ENCODE data around the gene DDX43.

Gene DDX43

GRCh38 chr6:73363537-73363875, 31.1 kb upstream of the DDX43 start:
- no peaks in the 10 kb centered on the region for H3K36me3 ChIP-seq (replicated peaks; ENCODE audit: insufficient read depth, low read length)
- H3K4me1 ChIP-seq (ENCODE audit: low read length) = no peaks in the 10 kb centered on the region
- DNase-seq = no peak
- H3K27ac ChIP-seq (ENCODE audit: low read length) = no peak overlapping the region
- no peaks in the 10 kb centered on the region for H3K79me2 ChIP-seq (ENCODE audit: low read length)
- H4K20me1 ChIP-seq (ENCODE audit: insufficient read depth, low read length) = no peaks in the 10 kb centered on the region
- no peaks in the 10 kb centered on the region for H3K27me3 ChIP-seq (replicated peaks; ENCODE audit: insufficient read depth, low read length)
- H3K9me2 ChIP-seq (replicated peaks; ENCODE audit: insufficient read depth, low read length) = no peaks in the 10 kb centered on the region
- H3K4me3 ChIP-seq (ENCODE audit: low read length) = no peak overlapping the region
- no peaks in the 10 kb centered on the region for H3K9me3 ChIP-seq (replicated peaks; ENCODE audit: insufficient read depth, low read length)
- no peaks in the 10 kb centered on the region for H3F3A ChIP-seq (ENCODE audit: insufficient read depth, low read length)
- TF ChIP-seq CTCF (IDR thresholded peaks at IDR 0.05; ENCODE audit: low read length) = no peak
- TF ChIP-seq EZH2phosphoT487 (IDR thresholded peaks at IDR 0.05; ENCODE audit: low read length) = no peak
- no peak for TF ChIP-seq EZH2 (optimal IDR thresholded peaks at IDR 0.05; ENCODE audit: low read depth, low read length)
- no peak overlapping the region for H3K9ac ChIP-seq (ENCODE audit: low read length)
- H3K4me2 ChIP-seq (ENCODE audit: low read depth, low read length) = no peak overlapping the region
- H2AFZ ChIP-seq (ENCODE audit: low read length) = no peak overlapping the region

GRCh38 chr6:73364121-73364520, 30.5 kb upstream of the DDX43 start:
- no peaks in the 10 kb centered on the region for H3K36me3 ChIP-seq (replicated peaks; ENCODE audit: insufficient read depth, low read length)
- no peaks in the 10 kb centered on the region for H3K9me2 ChIP-seq (replicated peaks; ENCODE audit: insufficient read depth, low read length)
- no peak overlapping the region for H2AFZ ChIP-seq (ENCODE audit: low read length)
- no peaks in the 10 kb centered on the region for H3K27me3 ChIP-seq (replicated peaks; ENCODE audit: insufficient read depth, low read length)
- H3K4me3 ChIP-seq (ENCODE audit: low read length) = no peak overlapping the region
- H4K20me1 ChIP-seq (ENCODE audit: insufficient read depth, low read length) = no peaks in the 10 kb centered on the region
- H3K27ac ChIP-seq (ENCODE audit: low read length) = no peak overlapping the region
- DNase-seq = no peak
- H3F3A ChIP-seq (ENCODE audit: insufficient read depth, low read length) = no peaks in the 10 kb centered on the region
- no peaks in the 10 kb centered on the region for H3K9me3 ChIP-seq (replicated peaks; ENCODE audit: insufficient read depth, low read length)
- no peak overlapping the region for H3K4me2 ChIP-seq (ENCODE audit: low read depth, low read length)
- H3K79me2 ChIP-seq (ENCODE audit: low read length) = no peaks in the 10 kb centered on the region
- H3K4me1 ChIP-seq (ENCODE audit: low read length) = no peaks in the 10 kb centered on the region
- TF ChIP-seq CTCF (IDR thresholded peaks at IDR 0.05; ENCODE audit: low read length) (no peak), EZH2phosphoT487 (IDR thresholded peaks at IDR 0.05; ENCODE audit: low read length) (no peak), EZH2 (optimal IDR thresholded peaks at IDR 0.05; ENCODE audit: low read depth, low read length) (no peak)
- no peak overlapping the region for H3K9ac ChIP-seq (ENCODE audit: low read length)

GRCh38 chr6:73364549-73364948, 30.1 kb upstream of the DDX43 start:
- Histone ChIP-seq H3K9me2 (replicated peaks; ENCODE audit: insufficient read depth, low read length) (no peaks in the 10 kb centered on the region), H3K27me3 (replicated peaks; ENCODE audit: insufficient read depth, low read length) (no peaks in the 10 kb centered on the region), H3K79me2 (ENCODE audit: low read length) (no peaks in the 10 kb centered on the region), H3F3A (ENCODE audit: insufficient read depth, low read length) (no peaks in the 10 kb centered on the region), H3K4me3 (ENCODE audit: low read length) (no peak overlapping the region), H3K4me1 (ENCODE audit: low read length) (no peaks in the 10 kb centered on the region), H4K20me1 (ENCODE audit: insufficient read depth, low read length) (no peaks in the 10 kb centered on the region), H3K9me3 (replicated peaks; ENCODE audit: insufficient read depth, low read length) (no peaks in the 10 kb centered on the region), H3K27ac (ENCODE audit: low read length) (no peak overlapping the region), H3K4me2 (ENCODE audit: low read depth, low read length) (no peak overlapping the region), H3K36me3 (replicated peaks; ENCODE audit: insufficient read depth, low read length) (no peaks in the 10 kb centered on the region), H2AFZ (ENCODE audit: low read length) (no peak overlapping the region), H3K9ac (ENCODE audit: low read length) (no peak overlapping the region)
- no peak for DNase-seq
- TF ChIP-seq EZH2 (optimal IDR thresholded peaks at IDR 0.05; ENCODE audit: low read depth, low read length) (no peak), EZH2phosphoT487 (IDR thresholded peaks at IDR 0.05; ENCODE audit: low read length) (no peak), CTCF (IDR thresholded peaks at IDR 0.05; ENCODE audit: low read length) (no peak)
